KG1 (cell line): ENCODE data around the gene PDE4C.
A peak's percentile ranks its signal among the peaks of the same experiment; 100 is the strongest.

ENCODE experiments used
- DNase-seq: peaks from one replicate; lab custom pipeline; 2025; lab: John Stamatoyannopoulos, UW

The PDE4C gene

GRCh38 chr19:18198374-18198773 lies 27.9 kb downstream of the PDE4C start:
- DNase-seq: no peak

GRCh38 chr19:18197941-18198340 lies 28.3 kb downstream of the PDE4C start:
- DNase-seq: no peak

- DNase-seq: no peak
These were observed 28.9 kb downstream of the PDE4C start for GRCh38 chr19:18197306-18197705.

- DNase-seq: no peak
These were observed 29.8 kb downstream of the PDE4C start for GRCh38 chr19:18196511-18196845.

GRCh38 chr19:18194554-18195238 lies 31.5 kb downstream of the PDE4C start:
- DNase-seq: no peak

GRCh38 chr19:18194181-18194530 lies 32.1 kb downstream of the PDE4C start:
- no peak for DNase-seq

- DNase-seq: no peak
These were observed 32.7 kb downstream of the PDE4C start for GRCh38 chr19:18193388-18194180.

- peak; percentile 98 for DNase-seq
These were observed 33.4 kb downstream of the PDE4C start, which contains the start of gene MPV17L2 for GRCh38 chr19:18192673-18193387. MPV17L2 (plus strand) TSS chr19:18193218; CDS start chr19:18193282, 64 bp downstream.

- no peak for DNase-seq
These were observed 34.6 kb downstream of the PDE4C start for GRCh38 chr19:18191640-18192062.

- DNase-seq: no peak
These were observed 36.0 kb downstream of the PDE4C start for GRCh38 chr19:18190278-18190677.

- no peak for DNase-seq
These were observed 40.7 kb downstream of the PDE4C start for GRCh38 chr19:18185538-18185937.

- DNase-seq: no peak
These were observed 42.7 kb downstream of the PDE4C start for GRCh38 chr19:18183529-18183928.

- DNase-seq: no peak
These were observed 46.3 kb downstream of the PDE4C start for GRCh38 chr19:18179957-18180356.

- no peak for DNase-seq
These were observed 49.6 kb downstream of the PDE4C start for GRCh38 chr19:18176367-18177310.

GRCh38 chr19:18174983-18175382 lies 51.3 kb downstream of the PDE4C start:
- DNase-seq: no peak
